ENCODE data around the gene MEAF6.

- TF ChIP-seq CTCF (IDR thresholded peaks at IDR 0.05; ENCODE audit: low read depth, low read length, missing input control) (no peak), YY1 (IDR thresholded peaks at IDR 0.05) (no peak), GABPA (IDR thresholded peaks at IDR 0.05 in 1 of 2, conservative IDR thresholded peaks at IDR 0.05 in 1 of 2) (no peak), FOXA1 (IDR thresholded peaks at IDR 0.05) (no peak), TAF1 (conservative IDR thresholded peaks at IDR 0.05) (no peak), RAD21 (IDR thresholded peaks at IDR 0.05) (no peak), SP1 (IDR thresholded peaks at IDR 0.05) (no peak), HNF4A (conservative IDR thresholded peaks at IDR 0.05) (no peak)
- TF ChIP-seq, protein P1, sequence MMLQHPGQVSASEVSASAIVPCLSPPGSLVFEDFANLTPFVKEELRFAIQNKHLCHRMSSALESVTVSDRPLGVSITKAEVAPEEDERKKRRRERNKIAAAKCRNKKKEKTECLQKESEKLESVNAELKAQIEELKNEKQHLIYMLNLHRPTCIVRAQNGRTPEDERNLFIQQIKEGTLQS (IDR thresholded peaks at IDR 0.05): no peak
- TF ChIP-seq, protein P2, sequence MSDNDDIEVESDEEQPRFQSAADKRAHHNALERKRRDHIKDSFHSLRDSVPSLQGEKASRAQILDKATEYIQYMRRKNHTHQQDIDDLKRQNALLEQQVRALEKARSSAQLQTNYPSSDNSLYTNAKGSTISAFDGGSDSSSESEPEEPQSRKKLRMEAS (IDR thresholded peaks at IDR 0.05): no peak
- TF ChIP-seq, protein P3, sequence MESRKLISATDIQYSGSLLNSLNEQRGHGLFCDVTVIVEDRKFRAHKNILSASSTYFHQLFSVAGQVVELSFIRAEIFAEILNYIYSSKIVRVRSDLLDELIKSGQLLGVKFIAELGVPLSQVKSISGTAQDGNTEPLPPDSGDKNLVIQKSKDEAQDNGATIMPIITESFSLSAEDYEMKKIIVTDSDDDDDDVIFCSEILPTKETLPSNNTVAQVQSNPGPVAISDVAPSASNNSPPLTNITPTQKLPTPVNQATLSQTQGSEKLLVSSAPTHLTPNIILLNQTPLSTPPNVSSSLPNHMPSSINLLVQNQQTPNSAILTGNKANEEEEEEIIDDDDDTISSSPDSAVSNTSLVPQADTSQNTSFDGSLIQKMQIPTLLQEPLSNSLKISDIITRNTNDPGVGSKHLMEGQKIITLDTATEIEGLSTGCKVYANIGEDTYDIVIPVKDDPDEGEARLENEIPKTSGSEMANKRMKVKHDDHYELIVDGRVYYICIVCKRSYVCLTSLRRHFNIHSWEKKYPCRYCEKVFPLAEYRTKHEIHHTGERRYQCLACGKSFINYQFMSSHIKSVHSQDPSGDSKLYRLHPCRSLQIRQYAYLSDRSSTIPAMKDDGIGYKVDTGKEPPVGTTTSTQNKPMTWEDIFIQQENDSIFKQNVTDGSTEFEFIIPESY (IDR thresholded peaks at IDR 0.05): no peak
Measured at GRCh38 chr1:37485902-37486679, 28.5 kb downstream of the MEAF6 start.
